ENCODE measurements around the gene JAK2. TPM values are rescaled to one million over a fixed set of nuclear protein-coding genes. Genes with fewer than 3 reads are reported as not detected.
"Not testable (repeated sequence)": the region's sequence is repeated elsewhere in the genome, so short reads cannot be mapped to it uniquely, and the experiment has no call there.

JAK2 gene
- total RNA-seq = 9.8 and 10.3 TPM in 2 replicates

DNA sequence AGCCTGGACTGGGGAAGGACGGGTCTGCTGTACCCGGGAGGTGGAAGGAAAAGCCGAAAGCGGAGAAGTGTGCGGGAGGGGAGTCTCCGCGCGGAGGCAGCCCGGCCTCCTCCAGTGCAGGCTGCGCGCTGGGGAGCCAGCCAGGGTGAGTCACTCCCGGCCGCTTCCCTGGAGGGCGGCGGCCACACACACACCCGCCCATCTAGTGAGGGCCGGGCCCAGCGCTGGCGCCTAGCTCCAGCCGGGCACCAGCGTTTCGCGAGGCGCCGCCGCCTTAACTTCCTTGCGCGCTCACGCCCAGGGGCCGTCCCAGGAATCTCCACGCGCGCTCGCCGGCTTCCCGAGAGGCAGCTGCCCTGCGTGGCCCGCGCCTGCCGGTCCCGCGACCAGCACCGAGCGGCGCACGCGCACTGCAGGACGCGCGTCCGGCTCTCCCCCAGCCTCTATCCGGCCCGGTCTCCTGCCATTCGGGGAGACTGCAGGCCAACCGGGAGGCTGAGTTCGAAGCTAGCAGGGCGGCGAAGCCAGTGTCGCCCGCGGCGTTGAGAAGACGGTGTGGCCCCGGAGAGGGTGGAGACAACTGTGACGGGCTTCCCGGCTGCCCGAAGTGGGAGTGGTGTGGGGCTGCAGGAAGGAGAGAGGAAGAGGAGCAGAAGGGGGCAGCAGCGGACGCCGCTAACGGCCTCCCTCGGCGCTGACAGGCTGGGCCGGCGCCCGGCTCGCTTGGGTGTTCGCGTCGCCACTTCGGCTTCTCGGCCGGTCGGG lies at the start of gene JAK2:
TSS of gene JAK2 (plus strand) at position 652 of the 765 bp plus-strand sequence. CDS start 36,716 bp downstream, outside the sequence.
- peak; percentile 82 for DNase-seq (ENCODE audit: low read depth, low spot score)

DNA sequence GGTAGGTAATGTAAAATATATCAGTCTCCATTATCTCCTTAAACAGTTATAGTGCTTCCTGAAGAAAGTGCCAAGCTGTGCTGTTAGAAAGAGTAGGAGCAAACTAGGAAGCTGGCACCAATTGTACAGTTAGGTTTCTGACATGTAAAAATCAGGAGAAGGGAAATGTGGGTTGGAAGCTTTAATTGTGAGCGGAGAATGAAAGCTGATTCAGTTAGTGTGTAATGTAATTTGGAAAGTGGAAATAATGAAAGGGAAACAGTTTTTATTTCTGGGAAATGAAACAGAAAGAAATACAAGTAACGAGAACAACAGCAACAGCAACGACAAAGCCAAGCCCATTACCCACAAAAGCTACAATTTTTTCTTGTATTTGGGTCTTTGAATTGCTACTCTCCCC lies 48.8 kb upstream of the JAK2 start:
- no peak for DNase-seq (ENCODE audit: low read depth, low spot score)

- no peak for DNase-seq (ENCODE audit: low read depth, low spot score)
Measured at GRCh38 chr9:4936823-4937222, 48.2 kb upstream of the JAK2 start.

- no peak for DNase-seq (ENCODE audit: low read depth, low spot score)
Measured at GRCh38 chr9:4937446-4937845, 47.6 kb upstream of the JAK2 start.

GRCh38 chr9:4938496-4938895 lies 46.6 kb upstream of the JAK2 start:
- DNase-seq (ENCODE audit: low read depth, low spot score) = no peak

GRCh38 chr9:4939118-4939561 lies 45.9 kb upstream of the JAK2 start:
- no peak for DNase-seq (ENCODE audit: low read depth, low spot score)

DNA sequence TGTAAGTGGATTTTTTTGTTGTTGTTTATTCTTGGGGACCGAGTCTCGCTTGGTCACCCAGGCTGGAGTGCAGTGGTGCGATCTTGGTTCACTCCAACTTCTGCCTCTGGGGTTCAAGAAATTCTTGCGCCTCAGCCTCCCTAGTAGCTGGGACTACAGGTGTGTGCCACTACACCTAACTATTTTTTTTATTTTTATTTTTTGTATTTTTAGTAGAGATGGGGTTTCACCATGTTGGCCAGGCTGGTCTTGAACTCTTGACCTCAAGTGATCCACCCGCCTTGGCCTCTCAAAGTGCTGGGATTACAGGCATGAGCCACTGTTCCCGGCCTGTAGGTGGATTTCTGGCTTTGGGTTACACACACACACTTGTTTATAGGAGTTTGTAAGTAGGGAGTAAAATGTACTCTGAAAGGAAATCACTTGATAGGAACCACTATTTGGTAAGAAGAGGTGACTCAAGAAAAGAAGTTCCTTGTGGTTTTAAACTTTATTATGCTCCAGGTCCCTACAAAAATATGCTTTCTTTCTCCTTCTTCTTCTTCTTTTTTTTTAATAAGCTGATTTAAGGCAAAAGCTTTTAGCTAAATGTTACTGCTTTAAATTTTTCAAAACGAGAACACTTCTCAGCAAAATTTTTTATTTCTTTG lies 42.9 kb upstream of the JAK2 start:
- DNase-seq (ENCODE audit: low read depth, low spot score) = not testable (repeated sequence)

DNA sequence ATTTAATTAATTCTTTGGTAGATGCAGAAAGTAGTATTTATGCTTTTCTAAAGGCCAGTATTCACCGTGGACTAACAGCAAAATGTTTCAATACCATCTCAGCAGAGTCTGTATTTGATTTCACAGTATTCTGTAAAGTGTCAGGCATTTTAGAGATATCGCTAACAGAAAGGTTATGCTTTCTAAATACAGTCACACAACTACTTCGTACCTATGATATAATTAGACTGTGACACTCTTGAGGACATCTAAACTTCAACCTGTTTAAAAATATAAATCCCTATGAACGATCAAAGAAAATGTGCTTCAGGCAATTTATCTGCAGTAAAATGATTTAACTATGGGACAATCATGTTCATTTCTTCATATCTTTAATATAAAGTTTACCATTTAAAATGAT lies 41.7 kb upstream of the JAK2 start:
- DNase-seq (ENCODE audit: low read depth, low spot score) = no peak

DNA sequence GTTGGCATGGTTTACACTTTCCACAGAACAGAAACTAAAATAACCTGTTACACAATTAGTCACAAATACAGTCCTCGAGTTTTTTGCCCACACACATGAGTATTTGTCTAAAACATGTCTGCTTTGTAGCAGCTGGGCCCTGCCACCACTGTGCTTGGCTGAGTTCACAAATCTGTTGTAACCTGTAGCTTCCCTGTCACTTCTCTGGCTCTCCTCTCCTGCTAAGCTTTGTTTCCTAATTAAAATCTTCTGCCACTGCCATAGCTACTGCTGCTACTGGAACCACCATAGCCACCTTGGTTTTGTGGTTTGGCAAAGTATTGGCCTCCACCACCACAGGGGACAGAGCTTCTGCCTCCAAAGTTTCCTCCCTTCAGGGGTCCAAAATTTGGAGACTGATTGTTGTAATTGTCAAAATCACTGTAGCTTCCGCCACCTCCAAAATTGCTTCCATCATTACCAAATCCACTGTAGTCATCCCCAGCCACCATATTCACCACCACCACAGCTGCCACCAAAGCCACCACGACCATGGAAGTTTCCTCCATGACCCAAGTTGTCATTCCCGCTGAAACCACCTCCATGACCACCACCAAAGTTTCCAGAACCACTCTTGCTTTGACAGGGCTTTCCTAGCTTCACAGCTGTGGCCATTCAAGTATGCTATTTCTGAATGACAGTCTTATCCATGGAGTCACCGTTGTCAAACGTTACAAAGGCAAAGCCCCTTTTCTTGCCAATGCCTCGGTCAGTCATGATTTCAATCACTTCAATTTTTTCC lies 40.5 kb upstream of the JAK2 start:
- not testable (repeated sequence) for DNase-seq (ENCODE audit: low read depth, low spot score)

- DNase-seq (ENCODE audit: low read depth, low spot score) = no peak
Measured at GRCh38 chr9:4946937-4947336, 38.1 kb upstream of the JAK2 start.

DNA sequence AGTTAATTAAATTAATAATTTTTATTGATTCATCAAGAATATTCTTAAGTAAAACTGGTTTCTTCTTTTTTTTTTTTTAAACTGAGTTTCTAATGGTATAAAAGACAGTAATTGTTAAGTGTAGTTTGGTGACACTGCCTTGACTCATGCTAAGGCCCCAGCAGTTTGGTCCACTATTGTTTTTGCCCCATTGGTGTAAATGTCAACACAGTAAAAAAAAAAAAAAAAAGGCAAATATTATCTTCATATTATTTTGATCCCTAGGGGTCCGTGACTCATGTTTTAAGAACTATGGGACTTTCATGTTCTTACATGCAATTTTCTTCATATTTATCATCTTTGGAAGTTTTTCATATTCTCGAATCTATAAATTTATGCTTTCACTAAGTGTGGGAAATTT lies 29.2 kb upstream of the JAK2 start:
- no peak for DNase-seq (ENCODE audit: low read depth, low spot score)

DNA sequence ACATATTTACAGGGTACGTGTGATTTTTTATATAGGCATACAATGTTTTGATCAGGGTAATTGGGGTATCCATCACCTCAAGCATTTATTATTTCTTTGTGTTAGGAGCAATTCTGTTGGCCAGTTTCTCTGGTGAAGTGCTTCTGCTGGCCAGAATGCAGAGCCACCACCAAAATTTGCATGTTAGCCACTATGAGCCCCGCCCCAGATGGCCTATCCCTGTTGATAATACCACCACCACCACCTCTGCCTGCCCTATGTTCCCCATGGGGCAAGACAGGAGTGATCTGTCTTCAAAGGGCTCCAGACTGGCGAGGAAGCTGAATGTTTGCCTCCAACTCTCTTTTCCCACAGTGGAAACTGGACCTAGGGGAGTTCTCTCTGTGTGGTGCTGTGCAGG lies 26.0 kb upstream of the JAK2 start:
- DNase-seq (ENCODE audit: low read depth, low spot score) = no peak

DNA sequence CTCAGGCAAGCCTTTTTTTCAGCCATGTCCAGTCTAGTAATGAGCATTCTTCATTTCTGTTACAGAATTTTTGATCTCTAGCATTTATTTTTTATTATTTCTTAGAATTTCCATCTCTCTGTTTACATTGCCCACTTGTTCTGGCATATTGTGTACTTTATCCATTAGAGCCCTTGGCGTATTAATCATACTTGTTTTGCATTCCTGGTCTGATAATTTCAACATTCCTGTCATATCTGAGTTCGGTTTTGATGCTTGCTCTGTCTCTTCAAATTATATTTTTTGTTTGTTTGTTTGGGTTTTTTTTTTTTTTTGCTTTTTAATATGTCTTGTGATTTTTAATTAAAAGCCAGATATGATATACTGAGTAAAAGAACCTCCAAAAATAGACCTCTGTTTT lies 23.0 kb upstream of the JAK2 start:
- no peak for DNase-seq (ENCODE audit: low read depth, low spot score)

DNA sequence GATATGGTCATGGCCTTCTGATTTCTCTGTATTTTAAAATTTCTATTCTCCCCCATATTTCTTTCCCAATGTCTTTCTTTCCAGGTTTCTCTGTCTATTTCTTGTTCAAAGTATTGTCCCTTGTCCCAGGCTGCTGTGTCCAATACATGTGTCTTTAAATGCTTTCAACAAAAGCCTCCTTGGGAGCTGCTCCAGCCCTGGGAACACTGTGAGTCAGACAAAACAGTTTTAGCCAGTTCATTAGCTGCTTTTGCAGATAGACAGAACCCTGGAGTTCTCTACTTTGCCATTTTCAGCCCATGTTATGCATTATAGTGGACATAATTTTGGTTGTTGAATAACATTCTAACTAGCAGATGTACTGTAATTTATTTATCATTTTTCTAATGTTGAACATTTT lies 20.5 kb upstream of the JAK2 start:
- no peak for DNase-seq (ENCODE audit: low read depth, low spot score)

DNA sequence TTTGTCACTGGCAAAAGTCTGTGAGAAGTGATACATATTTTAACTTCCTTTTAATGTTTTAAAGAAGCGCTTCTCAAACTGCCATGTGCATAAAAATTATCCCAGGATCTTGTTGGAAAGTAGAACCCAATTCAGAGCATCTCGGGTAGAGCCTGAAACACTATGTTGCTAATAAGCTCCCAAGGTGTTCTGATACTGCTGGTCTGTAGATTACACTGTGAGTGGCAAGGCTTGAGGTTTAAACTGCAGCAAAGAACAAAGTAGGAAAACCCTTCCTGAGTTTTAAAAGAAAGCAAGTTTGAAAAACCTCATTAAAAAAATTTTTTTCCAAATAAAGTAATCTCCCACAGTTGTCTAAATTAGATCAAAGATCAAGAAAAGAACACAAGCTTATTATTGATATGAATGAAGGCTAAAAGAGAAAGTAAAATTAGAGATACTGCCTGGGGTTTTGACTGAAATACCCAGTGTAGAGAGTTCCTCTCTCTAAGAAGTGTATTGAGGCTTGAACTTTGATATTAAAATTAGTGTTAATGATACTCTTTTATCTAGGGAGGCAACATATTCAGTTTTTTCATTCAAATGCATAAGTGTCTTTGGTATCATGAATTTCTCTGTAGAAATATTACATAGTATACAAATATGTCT lies 19.8 kb upstream of the JAK2 start:
- DNase-seq (ENCODE audit: low read depth, low spot score) = no peak

DNA sequence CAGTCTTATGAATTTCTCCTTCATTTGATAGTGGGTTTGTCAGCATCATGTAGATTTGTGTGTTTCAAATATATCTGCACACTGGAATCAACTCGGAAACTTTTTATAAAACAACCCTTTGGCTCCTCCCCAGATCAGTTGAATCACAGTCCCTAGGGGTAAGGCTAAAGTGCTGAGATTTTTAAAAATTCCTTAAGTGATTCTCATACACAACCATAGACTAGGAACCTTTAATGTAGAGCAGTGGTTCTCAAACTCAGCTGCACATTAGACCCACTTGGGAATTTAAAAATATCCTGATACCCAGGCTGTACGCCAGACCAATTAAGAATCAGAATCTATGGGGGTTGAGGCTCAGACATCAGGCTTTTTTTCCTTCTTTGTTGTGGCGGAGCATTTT lies 17.5 kb upstream of the JAK2 start:
- no peak for DNase-seq (ENCODE audit: low read depth, low spot score)

DNA sequence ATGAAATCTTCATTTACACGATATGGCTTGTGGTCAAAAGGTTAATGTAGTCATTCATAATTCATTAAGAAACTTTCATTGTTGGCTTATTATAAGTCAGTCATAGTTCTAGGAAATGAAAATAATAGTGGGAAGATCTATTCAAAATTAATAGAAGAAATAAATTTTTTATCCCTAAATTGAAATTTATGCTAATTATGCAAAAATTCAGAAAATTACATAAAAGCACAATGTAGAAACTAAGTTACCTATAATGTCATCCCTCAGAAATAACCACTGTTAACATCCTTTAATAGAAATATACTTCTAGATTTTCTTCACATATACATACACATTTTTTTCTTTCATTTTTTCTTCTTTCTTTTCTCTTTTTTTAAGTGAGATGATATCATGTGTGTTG lies 15.9 kb upstream of the JAK2 start:
- no peak for DNase-seq (ENCODE audit: low read depth, low spot score)

DNA sequence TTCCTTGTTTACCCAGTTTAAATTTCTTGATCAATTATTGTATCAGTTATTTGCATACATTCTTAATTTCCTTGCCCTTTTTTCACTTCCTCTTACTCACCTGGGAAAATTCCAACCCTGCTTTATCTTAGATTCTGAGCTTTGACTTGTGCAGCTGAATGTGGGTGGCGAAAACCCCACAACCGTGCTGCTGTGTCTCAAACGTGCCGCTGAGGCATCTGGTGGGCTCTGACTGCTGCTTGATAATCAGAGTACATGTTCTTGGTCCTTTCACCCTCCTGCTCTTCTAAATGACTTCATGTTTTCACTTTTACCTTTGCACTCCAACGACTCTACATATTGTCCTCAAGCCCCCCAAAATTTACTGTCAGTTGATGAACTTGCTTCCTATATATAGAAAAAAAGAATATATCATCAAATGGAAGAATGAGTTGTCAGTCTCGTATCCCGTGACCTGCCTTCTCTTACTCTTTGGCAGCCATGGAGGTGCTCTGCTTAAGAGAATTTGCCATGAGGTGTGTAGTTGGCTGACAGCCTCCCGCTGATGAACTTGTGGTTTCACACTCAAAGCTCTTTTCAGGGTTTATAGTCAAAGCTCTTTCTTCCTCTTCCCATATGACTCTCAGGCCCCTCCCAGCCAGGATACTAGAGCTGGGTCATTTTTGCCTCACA lies 14.0 kb upstream of the JAK2 start:
- DNase-seq (ENCODE audit: low read depth, low spot score) = no peak

- no peak for DNase-seq (ENCODE audit: low read depth, low spot score)
Measured at GRCh38 chr9:4973246-4973645, 11.8 kb upstream of the JAK2 start.

DNA sequence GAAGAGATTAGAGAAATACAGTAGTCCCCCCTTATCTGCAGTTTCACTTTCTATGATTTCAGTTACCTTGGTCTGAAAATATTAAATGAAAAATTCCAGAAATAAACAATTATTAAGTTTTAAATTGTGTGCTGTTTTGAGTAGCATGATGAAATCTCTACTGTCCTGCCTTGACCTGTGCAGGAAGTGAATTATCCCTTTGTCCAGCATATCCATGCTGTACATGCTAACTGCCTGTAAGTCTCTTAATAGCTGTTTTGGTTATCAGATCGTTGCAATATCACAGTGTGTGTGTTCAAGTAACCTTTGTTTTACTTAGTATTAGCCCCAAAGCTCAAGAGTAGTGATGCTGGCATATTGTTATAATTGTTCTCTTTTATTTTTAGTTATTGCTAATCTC lies 11.2 kb upstream of the JAK2 start:
- no peak for DNase-seq (ENCODE audit: low read depth, low spot score)

- no peak for DNase-seq (ENCODE audit: low read depth, low spot score)
Measured at GRCh38 chr9:4979239-4979638, 5.8 kb upstream of the JAK2 start.

Measured in pulmonary artery endothelial cell (primary cell).